HTR-8/SVneo (cell line): Measurements from ENCODE around the gene MTHFSD.
"Not testable (repeated sequence)": the region's sequence is repeated elsewhere in the genome, so short reads cannot be mapped to it uniquely, and the experiment has no call there.

Experiments used
- DNase-seq: peaks from one replicate; pipeline ENCODE4 v3.0.0; 2011; ENCODE audit warnings: low spot score, mixed read lengths; ENCODE audit not compliant: insufficient read length
- FAIRE-seq: peaks from 2 replicates; lab custom pipeline; 2011; peaks lifted over from hg19 to GRCh38; lab: Jason Lieb, UNC

Gene MTHFSD

DNA sequence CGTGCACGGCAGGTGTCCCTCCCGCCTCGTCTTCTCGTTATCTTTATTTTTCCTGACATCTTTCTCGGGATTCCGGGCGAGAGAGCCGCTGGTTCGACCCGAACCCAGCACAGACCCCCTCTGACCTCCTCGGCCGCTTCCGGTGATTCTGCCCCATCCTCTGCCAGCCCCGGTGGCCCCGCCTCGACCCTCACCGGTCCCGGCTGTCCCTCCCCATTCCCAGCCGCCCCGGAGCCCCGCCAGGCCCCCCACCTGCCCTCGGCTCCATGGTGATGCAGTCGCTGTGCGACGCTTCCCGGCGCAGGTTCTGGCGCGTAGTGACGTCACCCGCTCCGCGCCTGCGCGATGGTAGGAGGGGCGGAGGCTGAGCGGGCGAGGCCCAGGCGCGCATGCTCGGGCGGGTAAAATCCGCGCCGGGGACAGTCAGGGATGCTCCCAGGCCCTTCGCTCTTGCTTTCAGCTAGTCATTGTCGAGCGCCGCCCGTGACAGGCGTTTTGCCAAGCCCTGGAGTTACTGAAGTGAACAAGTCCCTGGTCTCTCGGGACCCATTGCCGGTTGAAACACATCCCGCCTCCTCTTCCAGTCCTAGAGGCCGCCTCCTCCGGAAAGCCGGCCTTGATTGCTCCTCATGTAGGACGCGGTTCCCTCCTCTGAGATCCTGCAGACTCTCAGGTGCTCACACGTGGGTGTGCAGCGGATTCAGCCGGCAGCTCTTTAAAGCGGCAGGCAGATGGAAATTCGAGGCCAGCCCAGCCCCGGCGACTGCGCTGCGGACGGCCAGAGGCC, at the start of gene MTHFSD:
TSS of gene MTHFSD (minus strand) at position 319 of the 787 bp plus-strand sequence. CDS start at position 268, 51 bp downstream.
- FAIRE-seq = peak; percentile 99
- peak; percentile 98 for DNase-seq

GRCh38 chr16:86604436-86605193, 49.6 kb upstream of the MTHFSD start:
- FAIRE-seq (no peak), DNase-seq (no peak)

GRCh38 chr16:86602521-86602920, 47.5 kb upstream of the MTHFSD start:
- DNase-seq (no peak), FAIRE-seq (no peak)

DNA sequence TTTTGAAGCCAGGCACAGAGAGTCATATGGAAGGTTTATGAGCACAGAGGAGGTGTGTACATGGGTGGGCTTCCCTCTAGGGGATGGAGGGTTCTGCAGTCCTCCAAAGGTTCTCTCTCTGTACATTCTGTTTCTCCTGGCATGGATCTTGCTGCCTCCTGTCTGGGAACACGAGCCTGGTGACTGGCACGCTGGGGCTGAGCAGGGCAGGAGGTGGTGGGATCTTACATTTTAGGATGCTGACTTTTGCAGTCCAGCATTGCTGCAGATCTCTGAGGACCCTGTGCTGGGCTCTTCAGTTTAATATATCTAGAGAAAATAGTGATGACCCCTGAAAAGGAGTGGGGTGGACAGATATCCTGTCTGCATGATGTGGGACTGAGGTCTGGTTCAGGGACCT, 46.3 kb upstream of the MTHFSD start:
- no peak for DNase-seq
- no peak for FAIRE-seq

DNA sequence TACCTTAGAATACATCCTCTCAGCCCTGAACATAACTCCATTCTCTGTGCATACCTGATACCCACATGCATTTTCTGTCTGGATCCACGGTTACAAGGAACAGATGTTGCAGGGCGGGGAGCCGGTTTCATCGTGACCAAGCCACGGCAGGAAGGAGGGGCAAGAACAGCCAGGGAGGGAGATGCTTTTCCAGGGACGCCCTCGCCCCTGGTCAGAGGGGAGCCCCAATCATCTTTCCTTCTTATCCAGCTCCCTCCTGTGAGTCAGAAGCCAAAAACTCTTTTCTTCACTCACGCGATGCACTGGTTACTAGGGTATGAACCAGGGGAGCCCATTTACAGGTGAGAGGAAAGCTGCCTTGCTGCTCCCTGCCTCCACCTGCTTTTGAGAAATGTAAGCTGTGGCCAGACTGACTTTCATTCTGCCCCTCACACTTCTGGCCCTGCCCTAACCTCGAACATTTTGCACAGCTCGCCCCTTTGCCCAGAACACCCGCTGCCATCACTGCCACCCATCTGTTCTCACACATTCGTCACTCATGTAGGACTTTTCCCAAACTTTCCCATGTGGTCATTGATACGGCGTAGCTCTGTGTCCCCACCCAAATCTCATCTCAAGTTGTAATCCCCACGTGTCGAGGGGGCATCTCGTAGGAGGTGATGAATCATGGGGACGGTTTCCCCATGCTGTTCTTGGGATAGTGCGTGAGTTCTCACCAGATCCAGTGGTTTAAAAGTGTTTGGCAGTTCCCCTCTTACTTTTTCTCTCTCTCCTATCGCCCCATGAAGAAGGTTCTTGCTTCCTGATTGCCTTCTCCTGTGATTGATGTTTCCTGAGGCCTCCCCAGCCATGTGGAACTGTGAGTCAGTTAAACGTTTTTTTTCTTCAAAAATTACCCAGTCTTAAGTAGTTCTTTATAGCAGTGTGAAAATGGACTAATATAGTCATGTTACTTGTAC, 43.9 kb upstream of the MTHFSD start:
- FAIRE-seq (no peak), DNase-seq (no peak)

- DNase-seq (no peak), FAIRE-seq (no peak)
Measured at GRCh38 chr16:86597880-86598606, 43.0 kb upstream of the MTHFSD start.

DNA sequence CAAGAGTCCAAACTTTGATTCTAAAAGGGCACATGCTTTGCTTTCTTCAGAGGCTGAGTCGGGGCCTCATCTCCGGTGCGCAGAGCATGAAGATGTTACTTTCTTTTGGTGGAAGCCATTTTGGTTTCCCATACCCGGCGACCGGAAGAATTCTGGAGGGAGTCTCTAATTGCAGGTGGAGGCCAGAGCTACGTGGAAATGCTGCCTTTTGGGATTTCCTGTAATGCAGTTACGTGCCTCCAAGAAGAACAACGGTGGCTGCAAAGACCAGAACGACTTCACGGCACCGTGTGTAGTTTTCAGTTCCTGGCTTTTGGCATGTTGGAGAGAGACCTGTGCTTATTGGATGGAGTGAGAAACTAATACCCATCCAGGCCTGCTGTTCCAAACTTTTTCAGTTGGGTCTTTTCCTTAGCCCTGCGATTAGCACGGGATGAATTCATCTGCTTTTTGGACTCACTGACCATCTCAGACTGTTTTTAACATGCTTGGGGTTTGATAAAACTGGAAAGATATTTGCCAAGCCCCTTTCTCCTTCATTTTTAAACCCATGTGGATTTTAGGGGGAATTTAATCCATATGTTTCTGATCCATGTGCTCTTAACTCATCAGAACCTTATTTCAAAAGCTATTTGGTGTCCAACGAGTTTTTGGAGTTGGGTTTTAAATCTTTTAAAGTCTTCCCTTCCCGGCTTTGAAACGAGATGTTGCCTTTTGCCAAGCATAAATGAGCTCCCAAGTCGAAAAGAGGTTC, 42.3 kb upstream of the MTHFSD start:
- FAIRE-seq = no peak
- DNase-seq = no peak

- DNase-seq (no peak), FAIRE-seq (no peak)
Measured at GRCh38 chr16:86595983-86596605, 41.1 kb upstream of the MTHFSD start.

GRCh38 chr16:86594721-86595120, 39.7 kb upstream of the MTHFSD start:
- no peak for DNase-seq

GRCh38 chr16:86593913-86594620, 39.0 kb upstream of the MTHFSD start:
- FAIRE-seq (no peak), DNase-seq (no peak)

More at GRCh38 chr16:86594721-86595120, 39.7 kb upstream of the MTHFSD start:
- FAIRE-seq = no peak

DNA sequence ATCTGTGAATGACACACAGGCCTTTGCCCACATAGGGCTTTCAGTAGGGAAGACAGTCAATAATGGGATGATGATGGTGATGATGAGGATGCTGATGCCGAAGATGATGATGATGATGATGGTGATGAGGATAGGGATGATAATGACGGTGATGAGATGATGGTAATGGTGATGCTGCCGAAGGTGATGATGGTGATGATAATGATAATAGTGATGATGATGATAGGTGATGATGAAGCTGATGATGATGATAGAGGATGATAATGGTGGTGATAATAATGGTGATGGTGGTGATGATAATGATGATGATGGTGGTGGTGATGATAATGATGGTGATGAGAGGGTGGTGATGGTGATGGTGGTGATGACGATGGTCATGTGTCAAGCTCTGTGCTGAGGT, 36.2 kb upstream of the MTHFSD start:
- peak; percentile 52 for FAIRE-seq
- no peak for DNase-seq

DNA sequence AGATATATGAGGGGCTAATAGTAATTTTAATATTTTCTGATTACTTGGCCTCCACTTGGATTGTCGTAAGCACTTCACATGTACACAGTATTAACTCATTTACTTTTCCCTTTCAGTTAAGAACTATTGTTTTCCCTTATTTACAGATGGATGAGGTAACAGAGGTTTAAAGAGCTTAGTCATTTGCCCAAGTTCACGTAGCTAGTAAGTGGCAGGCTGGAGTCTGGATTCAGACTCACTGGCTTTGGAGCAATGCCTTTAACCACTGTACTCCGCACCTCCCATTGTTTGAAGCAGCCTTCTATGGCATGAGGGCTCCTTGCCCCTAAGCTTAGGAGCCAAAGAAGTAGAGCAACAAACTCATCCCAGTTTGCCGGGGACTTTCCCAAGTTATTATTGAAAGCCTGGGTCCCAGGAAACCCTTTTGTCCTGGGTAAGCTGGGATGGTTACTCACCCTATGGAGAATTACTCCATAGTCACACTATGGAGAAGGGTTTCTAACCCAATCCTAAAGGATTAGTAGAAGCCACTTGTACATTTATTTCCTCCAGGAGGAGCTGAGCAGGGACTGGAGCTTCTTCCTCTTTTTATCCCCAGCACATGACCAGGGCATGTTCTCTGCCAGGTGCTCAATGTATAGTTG, 35.6 kb upstream of the MTHFSD start:
- no peak for FAIRE-seq
- DNase-seq = no peak

DNA sequence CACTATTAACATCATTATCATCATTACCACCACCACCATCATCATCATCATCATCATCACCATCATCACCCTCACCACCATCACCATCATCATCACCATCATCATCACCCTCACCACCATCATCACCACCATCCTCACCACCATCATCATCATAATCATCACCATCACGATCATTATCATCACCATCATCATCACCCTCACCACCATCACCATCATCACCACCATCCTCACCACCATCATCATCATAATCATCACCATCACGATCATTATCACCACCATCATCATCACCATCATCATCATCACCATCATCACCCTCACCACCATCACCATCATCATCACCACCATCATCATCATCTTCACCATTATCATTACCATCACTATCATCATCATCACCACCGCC, 32.9 kb upstream of the MTHFSD start:
- peak; percentile 99 for FAIRE-seq
- not testable (repeated sequence) for DNase-seq

DNA sequence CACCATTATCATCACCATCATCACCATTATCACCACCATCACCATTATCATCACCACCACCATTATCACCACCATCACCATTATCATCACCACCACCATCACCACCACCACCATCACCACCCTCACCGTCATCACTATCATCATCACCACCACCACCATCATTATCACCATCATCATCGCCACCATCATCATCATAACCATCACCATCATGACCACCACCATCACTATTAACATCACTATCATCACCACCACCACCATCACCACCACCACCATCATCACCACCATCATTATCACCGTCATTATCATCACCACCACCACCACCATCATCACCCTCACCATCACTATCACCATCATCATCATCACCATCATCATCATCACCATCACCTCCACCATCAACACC, 32.5 kb upstream of the MTHFSD start:
- FAIRE-seq (no peak), DNase-seq (no peak)

GRCh38 chr16:86585821-86586611, 31.0 kb upstream of the MTHFSD start:
- FAIRE-seq = no peak
- no peak for DNase-seq
